H9 (cell line): Measurements from ENCODE around the gene LLGL2. TPM values are rescaled to one million over a fixed set of nuclear protein-coding genes. Genes with fewer than 3 reads are reported as not detected.

Experiments used
- DNase-seq: peaks from one replicate; pipeline ENCODE4 v3.0.0-alpha.2; 2017
- H2AFZ ChIP-seq: one replicate; pipeline ENCODE4 v1.6.1; 2013; ENCODE audit warnings: mild to moderate bottlenecking, low read length, control low read depth, moderate library complexity
- H2AK5ac ChIP-seq: 2 replicates; pipeline ENCODE4 v1.6.1; 2013; ENCODE audit warnings: low read length, control low read depth, mixed read lengths; ENCODE audit not compliant: insufficient read length
- H2BK120ac ChIP-seq: one replicate; pipeline ENCODE4 v1.6.1; 2013; ENCODE audit warnings: low read depth, mild to moderate bottlenecking, low read length, control low read depth, inconsistent platforms; ENCODE audit not compliant: poor library complexity, severe bottlenecking
- H2BK12ac ChIP-seq: 2 replicates; pipeline ENCODE4 v1.6.1; 2013; ENCODE audit warnings: low read length, control low read depth, mixed read lengths, low read depth; ENCODE audit not compliant: insufficient read length
- H2BK15ac ChIP-seq: 2 replicates; pipeline ENCODE4 v1.6.1; 2013; ENCODE audit warnings: low read depth, low read length, control low read depth
- H2BK20ac ChIP-seq: one replicate; pipeline ENCODE4 v1.6.1; 2013; ENCODE audit warnings: low read depth, mild to moderate bottlenecking, low read length, control low read depth, inconsistent platforms; ENCODE audit not compliant: poor library complexity, severe bottlenecking
- H2BK5ac ChIP-seq: 2 replicates; pipeline ENCODE4 v1.6.1; 2013; ENCODE audit warnings: low read length, control low read depth, mixed read lengths; ENCODE audit not compliant: insufficient read length
- H3K14ac ChIP-seq: 2 replicates; pipeline ENCODE4 v1.6.1; 2013; ENCODE audit warnings: low read length, control low read depth; ENCODE audit not compliant: insufficient read depth
- H3K18ac ChIP-seq: 2 replicates; pipeline ENCODE4 v1.6.1; 2013; ENCODE audit warnings: low read depth, mild to moderate bottlenecking, mixed read lengths, low read length, control low read depth; ENCODE audit not compliant: insufficient read length
- H3K23ac ChIP-seq: 2 replicates; pipeline ENCODE4 v1.6.1; 2013; ENCODE audit warnings: low read length, control low read depth, mixed read lengths, low read depth; ENCODE audit not compliant: insufficient read length
- H3K23me2 ChIP-seq: 2 replicates; pipeline ENCODE4 v1.6.1; 2013; ENCODE audit warnings: low read depth, mild to moderate bottlenecking, mixed read lengths, low read length, control low read depth; ENCODE audit not compliant: insufficient read length, poor library complexity, severe bottlenecking
- H3K27ac ChIP-seq: 2 replicates; pipeline ENCODE4 v1.5.1; 2013; ENCODE audit warnings: low read length, control low read depth, mixed read lengths, low read depth; ENCODE audit not compliant: insufficient read length
- H3K27me3 ChIP-seq: 2 replicates; pipeline ENCODE4 v1.6.1; 2013; ENCODE audit warnings: low read length, control low read depth, inconsistent platforms; ENCODE audit not compliant: insufficient read depth
- H3K4ac ChIP-seq: 2 replicates; pipeline ENCODE4 v1.6.1; 2013; ENCODE audit warnings: low read depth, mild to moderate bottlenecking, control low read depth, inconsistent platforms, low read length, moderate library complexity
- H3K4me1 ChIP-seq: 2 replicates; pipeline ENCODE4 v1.6.1; 2013; ENCODE audit warnings: low read length, control low read depth, inconsistent platforms; ENCODE audit not compliant: insufficient read depth
- H3K4me2 ChIP-seq: 2 replicates; pipeline ENCODE4 v1.6.1; 2013; ENCODE audit warnings: low read length, control low read depth, mixed read lengths; ENCODE audit not compliant: insufficient read length, insufficient read depth
- H3K56ac ChIP-seq: 2 replicates; pipeline ENCODE4 v1.6.1; 2013; ENCODE audit warnings: low read depth, mild to moderate bottlenecking, mixed read lengths, low read length, control low read depth; ENCODE audit not compliant: insufficient read length
- H3K79me1 ChIP-seq: 2 replicates; pipeline ENCODE4 v1.6.1; 2013; ENCODE audit warnings: low read depth, mild to moderate bottlenecking, moderate library complexity, low read length, control low read depth, inconsistent platforms; ENCODE audit not compliant: insufficient read depth, poor library complexity, severe bottlenecking
- H3K79me2 ChIP-seq: 2 replicates; pipeline ENCODE4 v1.6.1; 2013; ENCODE audit warnings: low read length, control low read depth, inconsistent platforms; ENCODE audit not compliant: insufficient read depth
- H3K9ac ChIP-seq: 2 replicates; pipeline ENCODE4 v1.6.1; 2013; ENCODE audit warnings: low read length, control low read depth, mixed read lengths; ENCODE audit not compliant: insufficient read length; ENCODE audit errors: extremely low read depth
- H3K9me3 ChIP-seq: one replicate; pipeline ENCODE4 v1.6.1; 2013; ENCODE audit warnings: low read depth, low read length, inconsistent platforms; ENCODE audit not compliant: control insufficient read depth
- H3T11ph ChIP-seq: one replicate; pipeline ENCODE4 v1.6.1; 2013; ENCODE audit warnings: mild to moderate bottlenecking, low read length, control low read depth, inconsistent platforms
- H4K20me1 ChIP-seq: one replicate; pipeline ENCODE4 v1.6.1; 2013; ENCODE audit not compliant: control insufficient read depth, insufficient read length, insufficient read depth
- H4K5ac ChIP-seq: 2 replicates; pipeline ENCODE4 v1.6.1; 2013; ENCODE audit warnings: low read depth, mild to moderate bottlenecking, mixed read lengths, low read length, control low read depth; ENCODE audit not compliant: insufficient read length
- H4K8ac ChIP-seq: replicated peaks from 2 replicates; pipeline ENCODE4 v1.6.1; 2013; ENCODE audit warnings: low read length, control low read depth, mixed read lengths, low read depth; ENCODE audit not compliant: insufficient read length
- H4K91ac ChIP-seq: 2 replicates; pipeline ENCODE4 v1.6.1; 2013; ENCODE audit warnings: low read depth, mild to moderate bottlenecking, moderate library complexity, mixed read lengths, low read length, control low read depth; ENCODE audit not compliant: insufficient read length
- H3K27ac Mint-ChIP-seq, 3 experiments: 2 replicates in 2 of 3; 3 replicates in 1 of 3; pipeline ENCODE4 v1.8.0; 2020 to 2021; ENCODE audit warnings: mixed read lengths in 3 of 3, mild to moderate bottlenecking in 1 of 3, moderate library complexity in 1 of 3
- H3K27me3 Mint-ChIP-seq: 2 replicates; pipeline ENCODE4 v1.8.0; 2021; ENCODE audit warnings: low read depth, mild to moderate bottlenecking, moderate library complexity, mixed read lengths
- H3K36me3 Mint-ChIP-seq, 3 experiments: 2 replicates in 2 of 3; 3 replicates in 1 of 3; pipeline ENCODE4 v1.8.0; 2020 to 2021; ENCODE audit warnings: low read depth in 3 of 3, mixed read lengths in 3 of 3; ENCODE audit not compliant: insufficient read depth in 1 of 3
- H3K4me1 Mint-ChIP-seq, 2 experiments: 2 replicates each; pipeline ENCODE4 v1.8.0; 2020; ENCODE audit warnings: mixed read lengths in 2 of 2
- H3K4me3 Mint-ChIP-seq, 2 experiments: 2 replicates in 1 of 2; 3 replicates in 1 of 2; pipeline ENCODE4 v1.8.0; 2020 to 2021; ENCODE audit warnings: mild to moderate bottlenecking in 2 of 2, mixed read lengths in 2 of 2, moderate library complexity in 1 of 2
- H3K9me3 Mint-ChIP-seq, 2 experiments: 2 replicates in 1 of 2; 3 replicates in 1 of 2; pipeline ENCODE4 v1.8.0; 2020; ENCODE audit warnings: mild to moderate bottlenecking in 2 of 2, mixed read lengths in 2 of 2, moderate library complexity in 1 of 2
- WGBS: extraction: QIAGEN DNeasy Blood & Tissue Kit; methylation state at CpG from one replicate; pipeline ENCODE4 v1.1.7; 2013; ENCODE audit warnings: missing lambda C conversion rate, low lambda C conversion rate, mixed read lengths; ENCODE audit not compliant: insufficient read length; ENCODE audit errors: extremely low coverage; 5-methylcytosine and 5-hydroxymethylcytosine counted together
- total RNA-seq: library from RNA; stranded (reverse); gene quantifications from 2 replicates; pipeline ENCODE4 v1.2.1, GENCODE V29; 2021
- TF ChIP-seq, protein P1 (sequence below): fragments of 200-600 bp; sonication (generic); conservative IDR thresholded peaks from 3 replicates; pipeline ENCODE4 v1.8.0; 2021; ENCODE audit warnings: antibody characterized with exemption, mild to moderate bottlenecking

The LLGL2 gene
- total RNA-seq, 1 experiment from 2014 or later: 90.4 TPM

DNA sequence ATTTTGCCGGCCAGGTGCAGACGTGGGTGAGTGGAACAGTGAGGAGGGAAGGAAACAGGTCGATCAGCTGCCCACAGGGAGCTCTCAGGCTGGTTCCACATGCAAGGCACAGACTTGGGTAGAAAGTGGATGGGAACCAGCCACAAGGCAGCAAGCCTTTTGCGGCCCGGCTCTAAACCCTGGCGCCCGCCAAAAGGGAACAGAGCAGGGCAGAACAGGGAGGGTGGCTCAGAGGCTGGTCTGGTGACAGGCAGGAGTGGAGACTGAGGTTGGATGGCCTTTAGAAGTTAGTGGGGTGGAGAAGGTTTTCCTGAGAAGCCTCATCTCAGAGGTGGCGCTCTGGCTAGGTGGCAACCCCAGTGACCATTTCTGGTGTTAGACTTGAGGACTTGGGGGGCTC, 10.4 kb downstream of the LLGL2 start:
- H3K9ac ChIP-seq: no peak overlapping the region
- H2BK5ac ChIP-seq: no peak overlapping the region
- no CpG with 5 or more reads among the region's 8 CpGs for WGBS
- H3K27me3 ChIP-seq: no peaks in the 10 kb centered on the region
- H3K4ac ChIP-seq: no peak overlapping the region
- H3K9me3 ChIP-seq: no peaks in the 10 kb centered on the region
- no peak overlapping the region for H4K5ac ChIP-seq
- no peaks in the 10 kb centered on the region for H3K9me3 Mint-ChIP-seq
- no peak for DNase-seq
- H4K91ac ChIP-seq: no peak overlapping the region
- no peaks in the 10 kb centered on the region for H3K23me2 ChIP-seq
- no peak overlapping the region for H2BK120ac ChIP-seq
- H3K4me2 ChIP-seq: no peak overlapping the region
- no peak overlapping the region; a peak in 1 of 5 replicates for H3K4me3 Mint-ChIP-seq
- H3K4me1 Mint-ChIP-seq: peaks cover 8 to 19% of the 10 kb centered on the region in 2 experiments
- peaks cover 3 to 24% (median 13%) of the 10 kb centered on the region in 3 experiments; a peak in 6 of 7 replicates for H3K36me3 Mint-ChIP-seq
- H2AK5ac ChIP-seq: no peak overlapping the region
- no peak overlapping the region for H4K8ac ChIP-seq
- no peaks in the 10 kb centered on the region for H3K4me1 ChIP-seq
- H3K79me1 ChIP-seq: no peaks in the 10 kb centered on the region
- TF ChIP-seq, protein P1, sequence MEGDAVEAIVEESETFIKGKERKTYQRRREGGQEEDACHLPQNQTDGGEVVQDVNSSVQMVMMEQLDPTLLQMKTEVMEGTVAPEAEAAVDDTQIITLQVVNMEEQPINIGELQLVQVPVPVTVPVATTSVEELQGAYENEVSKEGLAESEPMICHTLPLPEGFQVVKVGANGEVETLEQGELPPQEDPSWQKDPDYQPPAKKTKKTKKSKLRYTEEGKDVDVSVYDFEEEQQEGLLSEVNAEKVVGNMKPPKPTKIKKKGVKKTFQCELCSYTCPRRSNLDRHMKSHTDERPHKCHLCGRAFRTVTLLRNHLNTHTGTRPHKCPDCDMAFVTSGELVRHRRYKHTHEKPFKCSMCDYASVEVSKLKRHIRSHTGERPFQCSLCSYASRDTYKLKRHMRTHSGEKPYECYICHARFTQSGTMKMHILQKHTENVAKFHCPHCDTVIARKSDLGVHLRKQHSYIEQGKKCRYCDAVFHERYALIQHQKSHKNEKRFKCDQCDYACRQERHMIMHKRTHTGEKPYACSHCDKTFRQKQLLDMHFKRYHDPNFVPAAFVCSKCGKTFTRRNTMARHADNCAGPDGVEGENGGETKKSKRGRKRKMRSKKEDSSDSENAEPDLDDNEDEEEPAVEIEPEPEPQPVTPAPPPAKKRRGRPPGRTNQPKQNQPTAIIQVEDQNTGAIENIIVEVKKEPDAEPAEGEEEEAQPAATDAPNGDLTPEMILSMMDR: no peak
- H2BK20ac ChIP-seq: no peak overlapping the region
- no peaks in the 10 kb centered on the region for H3K79me2 ChIP-seq
- H3K14ac ChIP-seq: no peak overlapping the region
- no peak overlapping the region for H2AFZ ChIP-seq
- no peak overlapping the region for H2BK12ac ChIP-seq
- no peaks in the 10 kb centered on the region for H4K20me1 ChIP-seq
- no peak overlapping the region; a peak in 1 of 7 replicates for H3K27ac Mint-ChIP-seq
- H3K23ac ChIP-seq: no peak overlapping the region
- no peak overlapping the region for H2BK15ac ChIP-seq
- H3K27me3 Mint-ChIP-seq: no peaks in the 10 kb centered on the region
- H3K27ac ChIP-seq: no peak overlapping the region
- no peak overlapping the region for H3K56ac ChIP-seq
- no peak overlapping the region for H3T11ph ChIP-seq
- H3K18ac ChIP-seq: no peak overlapping the region
